ENCODE measurements around the gene CDC27.
"Not testable (repeated sequence)": the region's sequence is repeated elsewhere in the genome, so short reads cannot be mapped to it uniquely, and the experiment has no call there.

The CDC27 gene

GRCh38 chr17:47135235-47135634, 53.9 kb downstream of the CDC27 start:
- no peak for DNase-seq (ENCODE audit: low read depth in 3 of 3)

DNA sequence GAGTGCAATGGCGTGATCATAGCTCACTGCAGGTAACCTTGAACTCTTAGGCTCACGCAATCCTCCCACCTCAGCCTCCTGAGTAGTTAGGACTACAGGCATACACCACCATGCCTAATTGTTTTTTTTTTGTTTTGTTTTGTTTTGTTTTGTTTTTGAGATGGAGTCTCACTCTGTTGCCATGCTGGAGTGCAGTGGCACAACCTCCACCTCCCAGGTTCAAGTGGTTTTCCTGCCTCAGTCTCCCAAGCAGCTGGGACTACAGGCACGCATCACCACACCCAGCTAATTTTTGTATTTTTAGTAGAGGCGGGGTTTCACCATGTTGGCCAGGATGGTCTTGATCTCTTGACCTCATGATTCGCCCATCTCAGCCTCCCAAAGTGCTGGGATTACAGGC, 54.7 kb downstream of the CDC27 start:
- not testable (repeated sequence) for DNase-seq (ENCODE audit: low read depth in 3 of 3)

DNA sequence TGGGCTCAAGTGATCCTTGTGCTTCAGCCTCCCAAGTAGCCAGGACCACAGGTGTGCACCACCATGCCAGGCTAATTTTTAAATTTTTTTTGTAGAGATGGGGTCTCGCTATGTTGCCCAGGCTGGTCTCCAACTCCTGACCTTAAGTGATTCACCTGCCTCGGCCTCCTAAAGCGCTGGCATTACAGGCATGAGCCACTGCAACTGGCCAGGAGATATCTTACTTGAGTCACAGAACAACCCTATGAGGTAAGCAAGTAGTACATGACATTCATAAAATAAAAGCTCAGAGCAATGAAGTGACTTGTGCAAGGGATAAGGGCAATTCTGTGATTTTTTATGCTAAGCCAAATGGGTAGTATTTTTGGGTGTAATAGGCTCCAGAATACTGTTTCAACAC, 57.3 kb downstream of the CDC27 start:
- no peak for DNase-seq (ENCODE audit: low read depth in 3 of 3)

GRCh38 chr17:47126835-47127234, 62.3 kb downstream of the CDC27 start:
- not testable (repeated sequence) for DNase-seq (ENCODE audit: low read depth in 3 of 3)

DNA sequence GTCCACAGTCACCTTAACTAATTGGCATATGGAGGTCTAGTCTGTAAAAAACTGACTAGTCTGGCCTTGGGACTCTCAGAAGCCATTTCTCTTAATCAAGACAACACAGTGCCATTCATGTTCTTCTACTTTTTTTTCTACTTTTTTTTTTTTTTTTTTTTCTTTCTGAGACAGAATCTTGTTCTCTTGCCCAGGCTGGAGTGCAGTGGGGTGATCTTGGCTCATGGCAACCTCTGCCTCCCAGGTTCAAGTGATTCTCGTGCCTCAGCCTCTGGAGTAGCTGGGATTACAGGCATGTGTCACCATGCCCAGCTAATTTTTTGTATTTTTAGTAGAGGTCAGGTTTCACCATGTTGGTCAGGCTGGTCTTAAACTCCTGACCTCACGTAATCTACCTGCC, 65.8 kb downstream of the CDC27 start:
- DNase-seq (ENCODE audit: low read depth in 3 of 3) = not testable (repeated sequence)

GRCh38 chr17:47120521-47121095, 68.5 kb downstream of the CDC27 start:
- no peak for DNase-seq (ENCODE audit: low read depth in 3 of 3)

GRCh38 chr17:47119746-47120520, 69.2 kb downstream of the CDC27 start:
- no peak for DNase-seq (ENCODE audit: low read depth in 3 of 3)

- DNase-seq (ENCODE audit: low read depth in 3 of 3) = no peak
Measured at GRCh38 chr17:47117386-47117785, 71.7 kb downstream of the CDC27 start.

DNA sequence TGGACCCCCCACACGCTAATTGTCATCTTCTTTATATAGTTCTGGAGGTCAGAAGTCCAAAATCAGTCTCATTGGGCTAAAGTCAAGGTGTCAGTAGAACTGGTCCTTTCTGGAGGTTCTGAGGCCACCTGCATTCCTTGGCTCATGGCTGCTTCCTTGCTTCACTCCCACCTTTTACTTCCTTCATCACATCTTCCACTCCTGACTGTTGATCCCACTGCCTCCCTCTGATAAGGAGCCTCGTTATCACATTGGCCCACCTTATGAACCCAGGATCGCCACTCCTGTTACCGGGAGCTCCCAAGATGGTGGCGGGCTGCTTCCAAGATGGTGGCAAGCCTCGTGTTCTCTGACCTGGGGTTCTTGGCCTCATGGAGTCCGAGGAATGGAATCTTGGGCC, 83.0 kb downstream of the CDC27 start:
- DNase-seq (ENCODE audit: low read depth in 3 of 3) = no peak

DNA sequence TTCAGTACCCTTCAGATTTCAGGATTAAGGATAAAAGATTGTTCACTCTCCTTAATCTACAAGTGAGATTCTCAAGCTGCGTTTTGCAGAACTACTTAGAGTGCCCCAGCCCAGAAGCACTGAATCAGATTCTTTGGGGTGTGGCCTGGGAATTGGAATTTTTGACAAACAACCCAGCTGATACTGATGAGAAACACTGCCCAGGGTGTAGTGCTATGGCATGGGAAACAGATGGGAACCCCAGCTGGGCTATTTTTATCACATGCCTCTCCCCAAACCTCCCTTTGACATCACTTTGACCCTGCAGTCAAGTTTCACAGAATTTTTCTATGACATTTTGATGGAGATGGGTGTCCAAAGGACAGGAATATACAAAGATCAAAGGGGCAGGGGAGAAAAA, 83.8 kb downstream of the CDC27 start:
- DNase-seq (ENCODE audit: low read depth in 3 of 3) = not testable (repeated sequence)

DNA sequence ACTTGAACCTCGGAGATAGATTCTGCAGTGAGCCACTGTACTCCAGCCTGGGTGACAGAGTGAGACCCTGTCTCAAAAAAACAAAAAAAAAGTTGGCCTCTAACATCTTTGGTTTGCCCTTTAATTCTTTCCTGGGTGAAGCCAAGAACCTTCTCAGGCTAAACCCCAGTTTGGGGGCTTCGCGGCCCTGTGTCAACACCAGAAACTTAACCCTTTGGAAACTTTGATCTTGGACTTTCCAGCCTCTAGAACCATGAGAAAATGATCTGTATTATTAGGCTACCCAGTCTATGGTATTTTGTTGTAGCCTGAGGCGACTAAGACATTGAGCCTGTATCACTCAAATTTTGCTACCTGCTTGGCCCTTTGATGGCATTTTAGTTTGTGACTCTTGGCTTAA, 86.2 kb downstream of the CDC27 start:
- DNase-seq (ENCODE audit: low read depth in 3 of 3) = no peak

DNA sequence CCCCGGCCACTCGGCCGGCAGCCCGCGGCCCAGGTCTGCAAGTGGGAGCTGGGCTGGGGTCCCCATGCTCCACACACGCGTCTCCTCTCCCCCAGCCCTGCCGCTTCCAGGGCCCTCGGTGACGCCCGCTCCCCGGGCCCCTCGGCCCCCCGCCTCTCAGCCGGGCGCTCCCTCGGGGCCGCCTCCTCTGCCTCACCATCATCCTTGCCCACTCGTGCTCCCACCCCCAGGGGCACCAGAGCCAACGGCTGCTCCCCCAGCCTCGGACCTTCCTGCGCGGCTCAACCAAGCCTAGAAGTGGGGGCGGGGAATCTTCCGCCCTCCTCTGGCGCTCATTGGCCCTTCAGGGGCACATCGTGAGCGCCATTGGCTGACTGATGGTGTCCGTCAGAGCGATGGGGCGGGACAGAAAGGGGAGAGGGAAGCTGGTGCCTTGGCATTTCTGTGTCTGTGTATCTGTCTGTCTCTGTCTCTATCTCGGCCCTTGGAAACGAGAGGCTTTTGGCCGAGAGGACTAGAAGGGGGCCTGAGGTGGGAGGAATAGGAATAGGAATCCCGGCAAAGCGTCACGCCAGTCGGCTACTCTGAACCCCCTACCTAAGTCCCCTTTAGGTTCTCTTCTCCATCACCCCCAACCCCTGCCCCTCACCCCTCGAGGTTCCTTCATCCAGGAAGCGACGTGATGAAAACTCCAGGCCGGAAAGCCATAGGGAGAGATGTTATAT, 88.9 kb downstream of the CDC27 start:
- peak; percentile 77 to 90 (median 78) for DNase-seq (ENCODE audit: low read depth in 3 of 3)

GRCh38 chr17:47099451-47099986, 89.6 kb downstream of the CDC27 start:
- DNase-seq (ENCODE audit: low read depth in 3 of 3) = no peak

GRCh38 chr17:47096343-47096742, 92.8 kb downstream of the CDC27 start:
- DNase-seq (ENCODE audit: low read depth in 3 of 3) = no peak

DNA sequence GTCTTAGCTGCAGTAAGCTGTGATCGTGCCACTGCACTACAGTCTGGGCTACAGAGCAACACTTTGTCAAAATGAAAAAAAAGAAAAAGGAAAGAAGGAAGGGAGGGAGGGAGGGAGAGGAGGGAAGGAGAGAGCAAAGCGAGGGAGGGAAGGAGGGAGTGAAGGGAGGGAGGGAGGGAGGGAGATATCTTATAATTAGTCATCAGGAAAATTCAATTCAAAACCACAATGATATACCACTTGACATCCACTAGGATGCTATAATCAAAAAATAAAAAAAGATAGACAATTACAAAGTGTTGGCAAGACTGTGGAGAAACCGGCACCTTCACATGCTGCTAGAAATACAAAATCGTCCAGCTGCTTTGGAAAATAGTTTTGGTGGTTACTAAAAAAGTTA, 93.8 kb downstream of the CDC27 start:
- DNase-seq (ENCODE audit: low read depth in 3 of 3) = no peak

- DNase-seq (ENCODE audit: low read depth in 3 of 3) = no peak
Measured at GRCh38 chr17:47087093-47087492, 102.0 kb downstream of the CDC27 start.

GRCh38 chr17:47085736-47086135, 103.4 kb downstream of the CDC27 start:
- DNase-seq (ENCODE audit: low read depth in 3 of 3) = no peak

GRCh38 chr17:47078801-47079200, 110.3 kb downstream of the CDC27 start:
- DNase-seq (ENCODE audit: low read depth in 3 of 3) = no peak

GRCh38 chr17:47077576-47077975, 111.5 kb downstream of the CDC27 start:
- no peak for DNase-seq (ENCODE audit: low read depth in 3 of 3)

GRCh38 chr17:47076171-47076570, 112.9 kb downstream of the CDC27 start:
- DNase-seq (ENCODE audit: low read depth in 3 of 3) = no peak

- DNase-seq (ENCODE audit: low read depth in 3 of 3) = not testable (repeated sequence)
Measured at GRCh38 chr17:47074361-47074760, 114.7 kb downstream of the CDC27 start.

- not testable (repeated sequence) for DNase-seq (ENCODE audit: low read depth in 3 of 3)
Measured at GRCh38 chr17:47073629-47074028, 115.5 kb downstream of the CDC27 start.

- no peak for DNase-seq (ENCODE audit: low read depth in 3 of 3)
Measured at GRCh38 chr17:47072886-47073285, 116.2 kb downstream of the CDC27 start.

All from stimulated activated CD4-positive, alpha-beta T cell treated with anti-CD3 and anti-CD28 coated beads, TNF-alpha, amount 100 ng/mL, for 4 hours (primary cell).